HepG2 (cell line): ENCODE results near the gene WDR49.

ENCODE experiments used
- EZH2 ChIP-seq: conservative IDR thresholded peaks from 2 replicates; pipeline ENCODE4 v1.6.1; 2012; ENCODE audit warnings: mild to moderate bottlenecking, low read depth, low read length, moderate library complexity
- POLR2A ChIP-seq, 2 experiments: IDR thresholded peaks; 2 replicates each; pipeline ENCODE4 v1.6.1; 2011; ENCODE audit warnings: low read depth in 2 of 2, low read length in 2 of 2, mild to moderate bottlenecking in 1 of 2, moderate library complexity in 1 of 2; ENCODE audit not compliant: insufficient read depth in 1 of 2
- REPIN1 ChIP-seq: sonication (generic); formaldehyde crosslinking; IDR thresholded peaks from 2 replicates; pipeline ENCODE4 v1.8.0; 2022; ENCODE audit warnings: missing genetic modification reagents, low read depth, mild to moderate bottlenecking, borderline replicate concordance
- ZNF274 ChIP-seq: sonication (generic); formaldehyde crosslinking; IDR thresholded peaks from 2 replicates; pipeline ENCODE4 v1.5.1; 2020; ENCODE audit warnings: mild to moderate bottlenecking, missing genetic modification reagents

DNA sequence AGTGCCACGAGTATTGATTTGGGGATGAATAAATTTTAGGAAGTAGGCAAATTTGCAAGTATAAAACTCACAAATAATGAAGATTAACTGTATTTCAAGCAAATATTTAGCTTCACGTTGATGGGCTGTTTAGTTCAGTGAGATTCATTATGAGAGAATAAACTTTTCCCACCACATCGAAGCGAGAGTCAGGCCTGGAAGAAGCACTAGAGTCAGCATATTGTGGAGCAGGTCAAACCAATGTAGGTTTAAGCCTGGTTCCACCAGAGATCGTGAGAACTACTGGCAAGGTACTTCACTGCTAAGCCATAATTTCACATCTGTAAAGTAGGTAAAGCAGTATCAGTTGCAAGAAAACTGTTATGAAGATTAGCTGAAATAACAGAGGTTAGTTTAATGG lies 22.3 kb downstream of the WDR49 start:
- no peak for TF ChIP-seq EZH2
- TF ChIP-seq POLR2A (IDR thresholded peaks at IDR 0.05; ENCODE audit: insufficient read depth in 1 of 2, low read depth in 2 of 2, low read length in 2 of 2), result no peak
- no peak for TF ChIP-seq REPIN1 (CRISPR knock-in tag)
- no peak for TF ChIP-seq ZNF274 (CRISPR knock-in tag)
